Stimulated activated CD8-positive, alpha-beta memory T cell treated with anti-CD3 and anti-CD28 coated beads, Interleukin-15, amount 100 ng/mL, for 48 hours (primary cell): ENCODE results near the gene SPIB.
"Not testable (repeated sequence)": the region's sequence is repeated elsewhere in the genome, so short reads cannot be mapped to it uniquely, and the experiment has no call there.

Experiments used
- DNase-seq, 2 donors: peaks; one replicate each; pipeline ENCODE4 v3.0.0-alpha.2; 2020; ENCODE audit warnings: low read depth in 2 of 2

Gene SPIB

GRCh38 chr19:50439130-50439529, 20.4 kb downstream of the SPIB start:
- DNase-seq: not testable (repeated sequence)

- no peak for DNase-seq
Observed at GRCh38 chr19:50444059-50444458, 25.3 kb downstream of the SPIB start.

GRCh38 chr19:50447053-50447452, 28.3 kb downstream of the SPIB start:
- DNase-seq: no peak

GRCh38 chr19:50447750-50448149, 29.0 kb downstream of the SPIB start:
- no peak for DNase-seq

GRCh38 chr19:50449236-50449899, 30.6 kb downstream of the SPIB start:
- no peak for DNase-seq

- DNase-seq: no peak
Observed at GRCh38 chr19:50450369-50451222, 31.9 kb downstream of the SPIB start.

- no peak for DNase-seq
Observed at GRCh38 chr19:50451223-50451534, 32.4 kb downstream of the SPIB start.

GRCh38 chr19:50453243-50453642, 34.5 kb downstream of the SPIB start:
- no peak for DNase-seq

- DNase-seq: no peak
Observed at GRCh38 chr19:50455992-50456391, 37.3 kb downstream of the SPIB start.

- no peak for DNase-seq
Observed at GRCh38 chr19:50457300-50457699, 38.6 kb downstream of the SPIB start.

- DNase-seq: no peak
Observed at GRCh38 chr19:50458396-50459066, 39.8 kb downstream of the SPIB start.

GRCh38 chr19:50459067-50459456, 40.3 kb downstream of the SPIB start:
- no peak for DNase-seq

- DNase-seq: no peak
Observed at GRCh38 chr19:50459638-50460037, 40.9 kb downstream of the SPIB start.

- no peak for DNase-seq
Observed at GRCh38 chr19:50460161-50460765, 41.5 kb downstream of the SPIB start.

GRCh38 chr19:50461066-50461875, 42.5 kb downstream of the SPIB start:
- DNase-seq: peak; percentile 30 to 38

GRCh38 chr19:50462970-50463369, 44.2 kb downstream of the SPIB start:
- no peak for DNase-seq

GRCh38 chr19:50464348-50464747, 45.6 kb downstream of the SPIB start:
- no peak for DNase-seq

GRCh38 chr19:50465000-50465399, 46.3 kb downstream of the SPIB start:
- no peak for DNase-seq

- DNase-seq: no peak
Observed at GRCh38 chr19:50465986-50466705, 47.4 kb downstream of the SPIB start.

- no peak for DNase-seq
Observed at GRCh38 chr19:50466706-50467039, 47.9 kb downstream of the SPIB start.

- no peak for DNase-seq
Observed at GRCh38 chr19:50467566-50467965, 48.8 kb downstream of the SPIB start.
